Chondrocyte (in vitro differentiated cells): Measurements from ENCODE around the gene TYSND1. TPM values are rescaled to one million over a fixed set of nuclear protein-coding genes. Genes with fewer than 3 reads are reported as not detected.

Source experiments
- DNase-seq: peaks from one replicate; pipeline ENCODE4 v3.0.0; 2021; ENCODE audit warnings: mixed read lengths, low spot score
- H3K27ac Mint-ChIP-seq: one replicate; pipeline ENCODE4 v1.8.0; 2021; ENCODE audit warnings: mild to moderate bottlenecking, moderate library complexity, mixed read lengths; ENCODE audit not compliant: unreplicated experiment
- H3K27me3 Mint-ChIP-seq: 2 replicates; pipeline ENCODE4 v1.8.0; 2021; ENCODE audit warnings: low read depth, mixed read lengths
- H3K36me3 Mint-ChIP-seq: 2 replicates; pipeline ENCODE4 v1.8.0; 2021; ENCODE audit warnings: low read depth, mixed read lengths
- H3K4me1 Mint-ChIP-seq: 2 replicates; pipeline ENCODE4 v1.8.0; 2021; ENCODE audit warnings: low read depth, mild to moderate bottlenecking, mixed read lengths
- H3K4me3 Mint-ChIP-seq: one replicate; pipeline ENCODE4 v1.8.0; 2021; ENCODE audit warnings: mild to moderate bottlenecking, moderate library complexity, mixed read lengths; ENCODE audit not compliant: unreplicated experiment
- H3K9me3 Mint-ChIP-seq: 2 replicates; pipeline ENCODE4 v1.8.0; 2021; ENCODE audit warnings: low read depth, mixed read lengths
- total RNA-seq: library from RNA; stranded (reverse); gene quantifications from 3 replicates; pipeline ENCODE4 v1.2.1, GENCODE V29; 2021
- TF ChIP-seq, protein P1 (sequence below): fragments of 200-600 bp; sonication (generic); IDR thresholded peaks from 2 replicates; pipeline ENCODE4 v1.5.0; 2021; ENCODE audit warnings: antibody characterized with exemption, mild to moderate bottlenecking, moderate library complexity

TYSND1 gene
- total RNA-seq, 1 donor from 2014 or later: 9.4 TPM

DNA sequence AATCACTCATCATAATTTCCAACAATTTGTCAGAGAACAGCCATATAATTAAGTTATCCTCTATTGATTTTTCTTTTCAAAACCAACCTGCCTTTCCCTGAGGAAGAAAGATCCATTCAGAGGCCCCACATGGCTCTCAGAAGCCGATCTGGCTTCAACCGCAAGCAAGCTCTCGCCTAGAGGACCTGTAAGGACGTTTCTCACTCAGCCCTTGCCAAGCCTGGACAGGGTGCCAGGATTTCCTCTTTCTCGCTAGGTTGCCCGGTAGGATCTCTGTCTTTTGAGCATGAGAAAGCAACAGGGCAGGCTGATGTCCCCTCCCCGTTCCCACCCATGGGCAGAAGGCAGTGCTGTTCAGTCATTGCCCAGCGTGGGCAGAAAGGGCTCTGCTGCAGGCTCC is 26.9 kb downstream of the TYSND1 start:
- no peak overlapping the region for H3K27ac Mint-ChIP-seq
- peaks cover 9% of the 10 kb centered on the region for H3K36me3 Mint-ChIP-seq
- H3K27me3 Mint-ChIP-seq: no peaks in the 10 kb centered on the region
- no peak overlapping the region for H3K4me3 Mint-ChIP-seq
- DNase-seq: no peak
- H3K9me3 Mint-ChIP-seq: no peaks in the 10 kb centered on the region
- H3K4me1 Mint-ChIP-seq: no peaks in the 10 kb centered on the region
- TF ChIP-seq, protein P1, sequence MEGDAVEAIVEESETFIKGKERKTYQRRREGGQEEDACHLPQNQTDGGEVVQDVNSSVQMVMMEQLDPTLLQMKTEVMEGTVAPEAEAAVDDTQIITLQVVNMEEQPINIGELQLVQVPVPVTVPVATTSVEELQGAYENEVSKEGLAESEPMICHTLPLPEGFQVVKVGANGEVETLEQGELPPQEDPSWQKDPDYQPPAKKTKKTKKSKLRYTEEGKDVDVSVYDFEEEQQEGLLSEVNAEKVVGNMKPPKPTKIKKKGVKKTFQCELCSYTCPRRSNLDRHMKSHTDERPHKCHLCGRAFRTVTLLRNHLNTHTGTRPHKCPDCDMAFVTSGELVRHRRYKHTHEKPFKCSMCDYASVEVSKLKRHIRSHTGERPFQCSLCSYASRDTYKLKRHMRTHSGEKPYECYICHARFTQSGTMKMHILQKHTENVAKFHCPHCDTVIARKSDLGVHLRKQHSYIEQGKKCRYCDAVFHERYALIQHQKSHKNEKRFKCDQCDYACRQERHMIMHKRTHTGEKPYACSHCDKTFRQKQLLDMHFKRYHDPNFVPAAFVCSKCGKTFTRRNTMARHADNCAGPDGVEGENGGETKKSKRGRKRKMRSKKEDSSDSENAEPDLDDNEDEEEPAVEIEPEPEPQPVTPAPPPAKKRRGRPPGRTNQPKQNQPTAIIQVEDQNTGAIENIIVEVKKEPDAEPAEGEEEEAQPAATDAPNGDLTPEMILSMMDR: no peak

DNA sequence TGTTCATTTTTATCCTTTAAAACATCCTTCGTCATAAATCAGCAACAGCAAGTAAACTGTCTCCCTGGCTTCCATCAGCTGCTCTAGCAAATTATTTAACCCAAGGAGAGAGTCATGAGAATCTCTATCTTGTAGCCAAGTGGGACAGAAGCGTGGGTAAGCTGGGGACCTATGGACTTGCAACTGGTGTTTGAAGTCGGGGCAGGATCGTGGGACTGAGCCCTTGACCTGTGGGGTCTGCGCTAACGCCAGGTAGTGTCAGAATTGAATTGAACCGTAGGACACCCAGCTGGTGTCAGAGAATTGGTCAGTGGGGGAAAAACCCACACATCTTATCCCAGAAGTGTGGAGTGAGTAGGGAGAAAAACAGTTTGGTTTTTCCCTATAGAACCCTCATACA is 27.3 kb downstream of the TYSND1 start:
- DNase-seq: no peak
- peaks cover 9% of the 10 kb centered on the region for H3K36me3 Mint-ChIP-seq
- TF ChIP-seq, protein P1: no peak
- H3K9me3 Mint-ChIP-seq: no peaks in the 10 kb centered on the region
- no peaks in the 10 kb centered on the region for H3K27me3 Mint-ChIP-seq
- H3K4me1 Mint-ChIP-seq: no peaks in the 10 kb centered on the region
- no peak overlapping the region for H3K27ac Mint-ChIP-seq
- H3K4me3 Mint-ChIP-seq: no peak overlapping the region

DNA sequence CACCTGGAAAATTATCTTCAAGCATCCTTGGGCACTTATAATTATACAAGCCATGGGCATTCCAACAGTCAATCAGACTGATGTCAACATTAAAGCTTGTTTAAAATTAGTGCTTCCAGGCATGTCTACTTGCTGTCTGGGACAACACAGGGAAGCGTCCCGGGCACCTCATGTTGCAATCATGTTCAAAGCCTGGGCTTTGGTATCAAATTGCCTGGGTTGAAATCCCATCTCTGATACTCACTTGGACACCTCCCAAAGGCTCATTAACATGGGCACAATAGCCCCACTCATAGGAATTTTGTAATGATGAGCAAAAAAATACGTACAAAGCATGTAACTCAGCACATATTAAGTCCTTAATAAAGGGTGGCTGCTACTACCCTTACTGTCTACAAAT is 28.3 kb downstream of the TYSND1 start:
- no peak overlapping the region for H3K27ac Mint-ChIP-seq
- H3K9me3 Mint-ChIP-seq: no peaks in the 10 kb centered on the region
- H3K4me1 Mint-ChIP-seq: peaks cover under 1% of the 10 kb centered on the region
- DNase-seq: no peak
- H3K36me3 Mint-ChIP-seq: peaks cover 16% of the 10 kb centered on the region
- H3K4me3 Mint-ChIP-seq: no peak overlapping the region
- no peaks in the 10 kb centered on the region for H3K27me3 Mint-ChIP-seq
- TF ChIP-seq, protein P1: no peak

DNA sequence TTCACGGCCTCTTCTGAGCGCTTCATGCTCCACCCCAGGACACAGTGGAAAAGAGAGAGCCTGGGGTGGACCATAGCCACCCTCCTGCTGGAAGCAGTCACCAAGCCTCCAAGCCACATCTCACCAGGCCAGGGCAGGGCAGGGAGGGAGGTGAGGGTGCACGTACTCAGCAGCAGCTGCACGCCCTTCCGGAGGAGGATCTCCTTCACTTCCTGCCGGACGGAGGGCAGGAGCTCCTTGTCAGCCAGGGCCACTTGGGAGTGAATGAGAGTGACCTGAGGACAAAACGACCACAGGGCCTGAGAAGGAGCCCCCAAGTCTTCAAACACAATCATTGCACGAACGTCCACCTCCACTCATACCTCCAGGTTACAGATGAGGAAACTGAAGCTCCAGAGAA is 28.9 kb downstream of the TYSND1 start:
- TF ChIP-seq, protein P1: no peak
- no peak for DNase-seq
- Mint-ChIP-seq H3K4me1 (peaks cover 6% of the 10 kb centered on the region), H3K27me3 (no peaks in the 10 kb centered on the region), H3K36me3 (peaks cover 19% of the 10 kb centered on the region), H3K4me3 (no peak overlapping the region), H3K9me3 (no peaks in the 10 kb centered on the region), H3K27ac (no peak overlapping the region)

DNA sequence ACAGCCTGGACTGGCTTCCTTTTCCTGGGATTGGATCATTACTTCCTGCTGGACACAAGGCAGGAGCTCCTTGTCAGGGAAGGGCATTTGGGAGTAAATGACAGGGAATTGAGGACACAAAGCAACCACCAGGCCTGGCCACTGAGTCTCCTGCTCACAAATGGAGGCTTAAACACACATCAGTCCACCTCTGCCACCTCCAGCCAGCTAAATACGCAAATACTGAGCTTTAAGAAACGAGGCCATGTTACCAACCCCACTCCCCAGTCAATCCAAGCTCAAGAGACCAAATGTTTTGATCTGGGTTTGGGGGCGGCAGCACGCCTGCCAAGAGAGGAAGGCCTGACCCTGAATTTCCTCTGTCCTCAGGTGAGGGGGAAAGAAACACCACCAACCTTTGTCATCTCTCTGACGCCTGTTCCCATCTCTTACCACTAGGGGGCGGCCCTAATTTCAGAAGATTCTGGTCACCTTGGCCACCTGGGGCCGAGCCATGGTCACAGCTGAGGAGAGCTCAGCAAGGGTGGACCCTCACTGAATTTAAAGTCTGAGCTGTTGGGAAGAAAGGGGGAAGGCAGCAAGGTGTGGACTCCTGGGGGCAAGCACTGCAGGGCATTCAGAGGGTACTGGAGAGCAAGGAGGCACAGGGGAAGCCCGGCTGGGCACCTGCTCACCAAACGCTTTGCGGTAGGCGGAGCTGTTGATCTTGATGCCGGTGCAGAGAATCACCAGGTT is 30.4 kb downstream of the TYSND1 start:
- Mint-ChIP-seq H3K4me1 (peaks cover 7% of the 10 kb centered on the region), H3K9me3 (no peaks in the 10 kb centered on the region), H3K27me3 (no peaks in the 10 kb centered on the region), H3K4me3 (no peak overlapping the region), H3K27ac (no peak overlapping the region), H3K36me3 (peaks cover 22% of the 10 kb centered on the region)
- TF ChIP-seq, protein P1: peak; percentile 91
- no peak for DNase-seq
